Measurements from ENCODE around the gene MYO1B.

MYO1B gene

DNA sequence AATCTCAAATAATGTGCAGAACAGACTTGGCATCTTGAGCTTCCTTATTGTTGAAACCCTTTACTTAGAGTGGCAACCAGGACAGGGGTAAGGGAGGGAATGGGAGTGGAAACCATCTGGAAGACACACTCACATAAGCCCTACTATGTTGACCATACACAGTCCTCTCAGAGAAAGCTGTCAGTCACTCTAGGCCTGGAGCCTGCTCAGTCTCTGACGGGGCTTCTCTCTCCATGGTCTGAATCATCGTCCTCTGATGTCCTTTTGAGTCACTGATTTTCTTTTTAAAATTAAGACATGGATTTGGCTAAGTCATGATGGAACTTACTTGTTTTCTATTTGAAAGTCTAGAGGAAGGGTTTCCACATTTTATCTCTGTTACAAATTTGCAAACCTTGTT is 74.0 kb downstream of the MYO1B start:
- in situ Hi-C loops (cut with MboI; ENCODE audit: low sequenced_read_pairs), result no loop called here

DNA sequence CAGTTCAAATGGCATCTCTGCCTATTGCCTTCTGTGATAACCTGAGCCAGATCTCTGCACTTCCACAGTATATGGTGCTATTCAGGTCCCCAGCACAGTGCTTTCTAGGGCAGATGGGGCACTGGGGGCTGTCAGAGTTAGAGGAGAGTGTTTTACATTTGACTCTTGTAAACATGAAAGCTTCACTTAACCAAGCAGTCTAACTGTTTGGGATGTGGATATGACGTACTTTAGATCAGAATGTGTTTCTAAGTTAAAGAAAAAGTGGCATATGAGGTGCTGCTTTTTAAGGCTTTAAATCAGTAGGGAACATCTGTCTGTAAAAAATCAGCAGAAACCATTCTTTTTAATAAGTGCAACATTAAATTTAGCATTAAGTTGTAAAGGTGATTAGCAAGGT is 75.7 kb downstream of the MYO1B start:
- in situ Hi-C loops (cut with MboI; ENCODE audit: low sequenced_read_pairs), result no loop called here

DNA sequence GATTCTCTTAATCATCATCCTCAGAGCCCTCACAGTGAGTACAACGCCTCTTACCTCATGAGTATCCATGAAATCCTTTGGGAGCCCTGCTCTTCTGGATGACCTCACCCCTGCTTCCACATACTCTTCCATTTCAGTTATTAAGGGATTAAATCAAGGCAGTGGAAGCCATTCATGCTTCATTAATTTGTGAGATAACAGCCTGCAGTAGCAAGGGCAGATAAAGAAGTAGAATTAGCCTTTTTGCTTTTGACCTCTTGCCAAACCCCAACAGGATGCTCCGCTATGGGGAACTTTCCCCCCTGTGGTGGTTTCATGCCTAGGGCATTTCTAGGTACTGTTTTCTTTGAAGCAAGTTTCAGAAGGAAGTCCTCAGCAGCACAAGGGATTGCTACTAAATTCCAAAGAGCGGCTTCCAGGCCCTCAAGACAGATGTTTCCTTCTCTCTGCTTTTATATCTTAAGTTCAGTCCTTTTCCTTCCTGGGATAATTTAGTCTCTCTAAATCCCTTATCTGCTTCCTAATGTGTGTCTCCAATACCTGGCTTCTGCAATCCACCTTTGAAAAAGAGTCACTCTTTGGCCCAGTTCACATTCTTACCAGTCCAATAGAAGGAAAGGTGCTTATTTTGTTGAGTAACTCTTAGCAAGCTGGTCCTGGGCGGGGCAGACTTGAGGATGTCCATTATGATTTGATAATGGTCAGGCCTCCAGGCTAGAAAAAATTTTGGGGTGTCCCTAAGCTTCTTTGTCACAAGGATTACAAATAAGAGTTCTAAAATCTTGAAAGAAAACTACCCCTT is 76.9 kb downstream of the MYO1B start:
- in situ Hi-C loops (cut with MboI; ENCODE audit: low sequenced_read_pairs), result no loop called here

DNA sequence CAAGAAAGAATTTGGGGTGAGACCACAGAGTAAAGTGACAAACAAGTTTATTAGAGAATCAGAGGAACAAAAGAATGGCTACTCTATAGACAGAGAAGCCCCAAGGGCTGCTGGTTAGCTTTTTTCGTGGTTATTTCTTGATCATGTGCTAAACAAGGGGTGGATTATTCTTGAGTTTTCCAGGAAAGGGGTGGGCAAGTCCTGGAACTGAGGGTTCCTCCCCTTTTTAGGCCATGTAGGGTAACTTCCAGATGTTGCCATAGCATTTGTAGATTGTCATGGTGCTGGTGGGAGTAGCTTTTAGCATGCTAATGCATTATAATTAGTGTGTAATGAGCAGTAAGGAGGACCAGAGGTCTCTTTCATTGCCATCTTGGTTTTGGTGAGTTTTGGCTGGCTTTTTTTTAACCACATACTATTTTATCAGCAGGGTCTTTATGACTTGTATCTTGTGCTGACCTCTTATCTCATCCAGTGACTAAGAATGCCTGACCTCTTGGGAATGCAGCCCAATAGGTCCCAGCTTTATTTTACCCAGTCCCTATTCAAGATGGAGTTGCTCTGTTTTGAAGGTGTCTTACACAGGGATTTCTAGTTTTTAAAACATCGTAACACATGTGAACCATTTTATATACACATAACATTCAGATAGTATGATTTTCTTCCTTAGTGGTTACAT is 77.8 kb downstream of the MYO1B start:
- in situ Hi-C loops (cut with MboI; ENCODE audit: low sequenced_read_pairs), result no loop called here

DNA sequence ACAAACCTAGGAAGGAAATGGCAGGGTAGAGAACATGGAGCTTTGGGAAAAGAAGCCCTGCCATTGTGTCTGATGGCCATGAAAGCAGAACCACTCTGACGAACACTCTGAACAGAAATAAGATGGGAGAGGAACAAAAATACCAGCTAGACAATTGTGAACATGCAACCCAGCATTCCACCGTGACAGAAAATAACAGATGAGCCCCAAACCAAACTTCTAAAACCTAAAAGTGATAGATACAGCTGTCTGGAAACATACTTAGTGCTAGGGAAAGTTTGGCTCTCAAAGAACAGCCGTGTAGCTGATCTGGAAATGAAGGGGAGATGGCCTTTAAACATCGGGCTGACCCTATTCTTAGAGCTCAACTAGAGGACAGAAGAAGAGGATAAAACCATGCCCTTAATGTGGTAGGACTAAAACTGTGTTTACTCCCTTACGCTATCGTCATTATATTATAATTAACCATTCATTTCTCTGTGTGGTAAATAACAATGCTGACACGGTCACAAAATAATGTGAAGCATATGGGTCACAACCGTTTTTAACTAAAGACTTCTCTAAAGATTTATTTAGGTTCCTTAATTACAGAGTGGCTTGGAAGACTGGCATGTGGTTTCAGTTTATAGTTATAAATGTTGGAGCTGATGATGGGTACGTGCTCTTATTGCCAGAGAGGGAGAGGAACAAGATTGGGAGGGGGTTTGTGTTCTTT is 80.6 kb downstream of the MYO1B start:
- in situ Hi-C loops (cut with MboI; ENCODE audit: low sequenced_read_pairs), result no loop called here

DNA sequence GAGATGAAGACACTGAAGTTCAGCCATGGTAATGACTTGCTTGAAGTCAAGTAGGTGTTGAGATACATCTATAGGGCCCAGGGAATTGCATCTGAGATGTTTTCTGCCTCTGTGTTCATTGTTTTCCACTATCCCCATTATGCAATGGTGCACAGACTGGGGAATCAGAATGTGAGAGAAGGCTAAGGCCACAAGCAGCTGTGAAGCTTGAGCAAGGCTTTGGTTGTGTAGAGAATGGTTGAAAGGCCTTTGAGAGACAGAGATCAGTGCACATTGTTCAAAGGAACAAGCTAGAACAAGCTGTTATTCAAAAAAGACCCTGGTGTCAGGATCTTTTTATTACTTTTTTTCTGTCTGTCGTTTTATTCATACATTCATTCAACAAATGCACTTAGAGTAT is 82.3 kb downstream of the MYO1B start:
- in situ Hi-C loops (cut with MboI; ENCODE audit: low sequenced_read_pairs), result no loop called here

DNA sequence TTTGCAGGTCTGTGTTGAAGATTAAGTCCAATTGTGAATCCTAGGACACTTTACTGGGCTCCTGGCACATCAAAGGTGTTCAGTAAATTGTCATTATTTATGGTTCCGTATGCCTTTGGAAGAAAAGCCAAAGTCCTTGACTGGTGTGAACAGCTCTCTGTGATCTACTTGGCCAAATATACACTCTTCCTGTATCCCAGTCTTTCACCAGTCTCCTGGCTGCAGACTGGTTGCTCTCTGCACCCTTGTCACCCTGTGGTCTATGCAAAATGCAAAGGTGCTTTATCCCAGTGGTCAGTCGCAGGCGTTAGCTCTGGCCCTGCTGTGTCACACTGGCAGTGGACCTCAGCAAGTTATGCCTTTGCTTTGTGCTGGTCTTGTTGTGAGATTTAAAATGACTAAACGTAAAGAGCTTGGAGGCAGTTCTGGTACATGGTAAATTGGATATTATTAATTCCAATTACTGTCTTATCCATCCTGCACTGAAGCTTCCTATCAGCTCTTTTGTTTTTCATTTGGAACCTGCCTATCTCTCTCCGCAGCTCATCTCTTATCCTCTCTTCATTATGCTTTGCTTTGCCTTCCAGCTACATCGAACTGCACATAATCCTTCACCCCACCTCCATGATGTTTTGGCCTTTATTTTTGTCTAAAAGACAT is 83.1 kb downstream of the MYO1B start:
- in situ Hi-C loops (cut with MboI; ENCODE audit: low sequenced_read_pairs), result no loop called here

DNA sequence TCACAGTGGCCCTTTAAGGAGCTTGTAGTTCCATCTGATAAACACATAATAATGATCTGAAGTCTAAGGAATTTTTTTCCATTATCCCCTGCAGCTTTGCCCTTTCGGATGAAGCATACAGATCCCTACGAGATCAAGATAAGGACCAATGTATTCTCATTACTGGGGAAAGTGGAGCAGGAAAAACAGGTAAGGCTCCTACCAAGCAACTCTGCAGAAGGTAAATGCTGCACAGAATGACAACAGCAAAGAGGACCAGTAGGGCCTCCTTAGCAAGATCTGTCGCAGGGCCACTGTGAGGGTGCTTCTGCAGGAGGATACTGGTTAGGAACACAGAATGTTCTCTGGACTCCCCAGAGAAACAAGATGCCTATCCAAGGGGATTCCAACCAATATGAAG is 84.6 kb downstream of the MYO1B start:
- in situ Hi-C loops (cut with MboI; ENCODE audit: low sequenced_read_pairs), result no loop called here

DNA sequence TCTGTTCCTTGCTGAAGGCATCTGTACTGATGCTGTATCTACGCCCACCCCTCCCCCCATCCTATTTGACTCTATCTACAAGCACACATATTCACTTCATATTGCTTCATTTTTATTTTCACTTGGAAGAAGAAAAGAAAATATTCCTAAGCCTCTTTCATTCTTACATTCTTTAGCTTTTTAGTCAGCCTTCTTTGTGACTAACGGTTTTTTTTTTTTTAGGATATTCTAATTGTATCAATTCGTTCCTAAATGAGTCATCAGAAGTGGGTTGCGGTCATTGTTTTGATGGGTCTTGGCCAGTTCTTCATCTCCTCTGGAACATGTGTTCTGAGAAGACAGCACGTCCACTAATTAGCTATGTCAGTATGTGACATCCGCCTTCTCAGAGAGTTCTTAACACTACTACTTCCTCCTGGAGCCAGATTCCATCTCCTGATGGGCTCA is 88.7 kb downstream of the MYO1B start:
- in situ Hi-C loops (cut with MboI; ENCODE audit: low sequenced_read_pairs), result no loop called here

DNA sequence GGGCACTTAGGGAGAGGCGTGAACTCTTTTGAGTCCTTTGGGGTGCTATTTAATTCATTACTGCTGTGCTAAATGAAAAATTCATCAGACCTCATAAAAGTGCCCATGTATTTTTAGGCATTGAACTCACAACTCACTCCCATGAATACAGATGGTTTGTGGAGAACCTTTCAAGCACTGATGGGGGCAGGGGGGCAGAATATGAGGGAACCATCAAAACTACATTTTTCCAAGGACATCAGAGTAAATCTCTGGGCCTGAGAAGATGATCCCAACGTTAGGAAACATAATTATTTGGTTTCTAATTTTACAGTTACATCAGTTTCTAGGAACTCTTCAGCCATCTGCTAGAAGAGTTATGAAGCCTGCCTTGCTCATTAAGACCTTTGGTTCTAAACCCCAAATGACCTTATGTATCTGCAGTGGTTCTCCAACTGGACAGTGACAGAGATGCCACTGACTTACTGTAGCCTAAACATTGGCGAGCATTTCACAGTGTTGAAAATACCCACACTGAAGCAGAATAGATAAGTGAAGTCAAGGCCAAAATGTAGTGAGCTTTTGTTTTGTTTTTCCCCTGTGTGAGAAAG is 90.8 kb downstream of the MYO1B start:
- in situ Hi-C loops (cut with MboI; ENCODE audit: low sequenced_read_pairs), result no loop called here

DNA sequence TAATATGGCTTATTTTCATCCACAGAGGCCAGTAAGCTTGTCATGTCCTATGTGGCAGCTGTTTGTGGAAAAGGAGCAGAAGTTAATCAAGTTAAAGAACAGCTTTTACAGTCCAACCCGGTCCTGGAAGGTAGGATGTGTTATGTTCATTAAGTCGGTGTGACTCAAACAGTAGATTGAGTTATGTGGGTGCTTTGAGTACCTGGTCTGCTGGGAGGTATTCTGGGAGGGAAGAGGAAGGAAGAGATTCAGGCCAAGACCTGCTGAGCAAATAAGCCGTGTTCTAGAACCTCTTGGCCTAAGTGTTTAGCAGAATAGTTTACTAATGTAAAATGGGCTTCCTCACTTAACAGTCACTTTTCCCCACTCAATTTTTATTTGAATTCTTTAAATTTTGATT is 96.2 kb downstream of the MYO1B start:
- in situ Hi-C loops (cut with MboI; ENCODE audit: low sequenced_read_pairs), result no loop called here

DNA sequence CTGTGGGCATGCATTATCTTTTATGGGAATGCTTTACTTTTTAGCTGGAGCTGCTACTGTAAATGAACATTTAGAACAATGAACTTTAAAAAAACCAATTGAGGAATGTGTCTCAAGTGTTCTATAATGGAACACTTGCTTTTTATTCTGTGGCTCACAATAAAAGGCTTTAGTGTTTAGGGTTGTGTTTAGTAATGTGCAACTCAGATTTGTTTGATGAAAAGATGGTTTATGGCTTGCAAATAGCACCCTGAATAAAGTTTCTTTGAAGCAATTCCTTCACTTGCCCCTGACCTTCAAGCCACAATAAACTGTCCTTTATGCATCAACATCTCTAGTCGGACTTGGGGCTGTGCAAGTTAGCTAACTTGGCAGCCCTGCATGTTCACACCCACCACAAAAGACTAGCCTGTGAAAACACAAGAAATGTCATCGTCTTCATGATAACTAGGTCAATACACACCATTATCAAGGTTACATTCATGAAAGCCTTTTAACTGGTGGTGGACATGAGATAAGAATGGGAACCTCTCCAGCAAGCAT is 98.7 kb downstream of the MYO1B start:
- in situ Hi-C loops (cut with MboI; ENCODE audit: low sequenced_read_pairs), result no loop called here

DNA sequence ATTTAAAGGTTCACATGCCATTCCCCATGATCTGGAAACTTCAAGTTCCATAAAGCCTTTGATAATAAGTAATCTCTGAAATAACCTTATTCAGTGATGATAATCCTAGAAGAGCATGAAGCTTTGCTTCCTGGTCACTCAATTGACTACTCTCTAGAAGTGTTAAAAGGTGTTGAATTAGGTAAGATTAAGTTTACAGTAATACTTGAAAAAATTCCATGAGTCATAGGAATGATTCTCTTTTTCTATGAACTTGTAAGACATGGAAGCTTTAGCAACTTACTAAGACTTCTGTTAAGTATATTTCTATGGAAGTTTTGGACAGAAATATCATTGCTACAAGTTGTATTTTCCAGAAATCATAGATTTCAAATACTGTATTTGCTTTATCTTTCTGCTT is 100.6 kb downstream of the MYO1B start:
- in situ Hi-C loops (cut with MboI; ENCODE audit: low sequenced_read_pairs), result no loop called here

DNA sequence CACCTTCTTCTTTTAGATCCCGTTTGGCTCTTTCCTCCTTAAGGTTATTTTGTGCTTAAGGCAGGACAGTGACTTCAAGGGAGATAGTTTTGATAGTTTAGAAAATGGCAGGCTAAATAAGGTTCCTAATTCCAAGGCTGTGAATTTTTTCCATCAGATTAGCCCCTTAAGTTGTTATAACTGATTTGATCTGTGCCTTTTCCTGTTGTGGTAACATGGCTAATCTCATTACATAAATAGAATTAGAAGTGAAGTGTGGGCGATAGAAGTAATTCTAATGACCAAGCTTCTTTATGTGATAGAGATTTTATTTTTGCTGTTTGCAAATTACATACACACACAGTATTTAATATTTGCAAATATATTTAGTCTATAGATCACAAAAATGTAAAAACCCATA is 102.0 kb downstream of the MYO1B start:
- in situ Hi-C loops (cut with MboI; ENCODE audit: low sequenced_read_pairs), result no loop called here

DNA sequence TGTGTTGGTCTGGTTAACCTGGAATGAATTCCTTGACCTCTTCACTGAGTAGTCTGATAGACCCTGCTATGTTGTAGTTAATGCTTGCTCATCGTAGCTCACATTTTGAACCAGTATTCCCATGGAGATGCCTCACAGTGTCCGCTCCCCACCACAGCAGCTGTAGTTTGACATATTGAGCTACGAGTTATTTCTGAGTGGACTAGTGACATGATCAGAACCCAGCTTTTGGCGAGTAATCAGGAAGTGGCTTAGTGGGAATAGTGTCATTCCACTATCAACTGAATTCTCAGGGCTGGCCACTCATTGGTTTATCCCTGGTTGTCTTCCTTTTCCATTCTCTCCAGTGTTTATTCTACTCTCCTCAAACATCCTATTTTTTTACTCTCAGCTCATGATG is 102.7 kb downstream of the MYO1B start:
- in situ Hi-C loops (cut with MboI; ENCODE audit: low sequenced_read_pairs), result no loop called here

DNA sequence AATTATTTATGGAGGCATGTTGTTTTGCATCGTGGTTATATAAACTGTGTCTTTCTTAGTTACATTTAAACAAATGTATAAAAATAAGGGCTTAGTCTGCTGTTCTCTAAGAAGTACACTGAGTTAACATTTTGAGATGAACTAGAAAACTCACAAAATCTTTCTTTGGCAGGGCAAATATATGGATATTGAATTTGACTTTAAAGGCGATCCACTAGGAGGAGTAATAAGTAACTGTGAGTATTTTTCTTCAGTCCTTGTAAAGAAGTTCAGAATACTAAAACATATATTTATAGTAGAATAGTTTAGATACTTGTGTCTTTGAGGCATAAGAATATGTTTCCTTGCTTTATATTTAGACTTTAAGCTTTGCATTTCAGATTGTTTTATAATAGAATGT is 104.8 kb downstream of the MYO1B start:
- in situ Hi-C loops (cut with MboI; ENCODE audit: low sequenced_read_pairs), result no loop called here

DNA sequence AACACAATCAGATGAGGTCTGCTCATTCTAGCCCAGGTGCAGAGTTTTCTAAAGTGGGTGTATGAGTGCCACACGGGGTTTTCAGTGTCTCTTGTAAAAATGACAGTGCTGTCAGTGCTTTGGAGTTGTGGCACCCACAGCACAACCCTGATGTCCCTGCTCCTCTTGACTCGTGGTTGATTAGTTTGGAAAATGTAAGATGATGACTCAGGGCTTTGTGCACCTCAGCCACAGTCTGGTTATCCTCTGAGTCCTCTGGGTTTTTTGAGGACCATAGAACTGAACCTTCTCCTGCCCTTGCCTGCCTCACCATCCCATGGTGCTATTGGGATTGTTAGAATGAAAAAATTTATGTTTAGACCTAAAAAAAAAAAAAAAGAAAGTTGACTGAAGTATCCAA is 105.6 kb downstream of the MYO1B start:
- in situ Hi-C loops (cut with MboI; ENCODE audit: low sequenced_read_pairs), result no loop called here

DNA sequence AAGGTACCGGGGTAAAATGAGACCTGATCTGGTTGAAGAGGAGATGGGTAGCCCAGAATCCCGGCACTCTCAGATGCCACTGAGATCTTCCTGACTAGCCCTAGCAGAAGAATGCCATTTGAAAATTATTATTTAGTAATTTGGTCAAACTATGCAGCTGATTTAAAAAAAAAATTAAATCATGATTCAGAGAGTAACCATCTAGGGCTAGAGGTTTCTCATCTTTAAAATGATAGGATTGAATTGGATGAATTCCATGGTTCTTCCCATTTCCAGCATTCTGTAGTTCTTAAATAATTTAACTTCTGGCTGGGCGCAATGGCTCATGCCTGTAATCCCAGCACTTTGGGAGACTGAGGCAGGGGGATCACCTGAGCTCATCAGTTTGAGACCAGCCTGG is 106.1 kb downstream of the MYO1B start:
- in situ Hi-C loops (cut with MboI; ENCODE audit: low sequenced_read_pairs), result no loop called here

DNA sequence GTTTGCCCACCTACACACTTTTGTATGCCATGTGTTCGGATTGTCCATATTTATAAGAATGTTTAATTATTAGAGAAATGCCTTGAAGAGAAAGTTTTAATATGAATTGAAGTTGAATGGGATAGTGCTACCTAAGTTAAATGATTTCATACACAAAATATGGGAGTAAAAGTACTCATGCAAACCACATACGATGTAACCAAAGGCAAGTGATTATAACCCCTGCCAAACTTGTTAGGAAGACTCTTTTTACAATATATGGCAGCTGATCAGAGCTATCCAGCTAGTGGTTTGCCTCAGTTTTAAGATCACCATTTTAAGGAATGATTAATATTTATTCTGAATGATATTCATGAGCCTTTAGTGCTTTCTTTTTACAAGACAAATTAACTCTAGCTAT is 106.7 kb downstream of the MYO1B start:
- in situ Hi-C loops (cut with MboI; ENCODE audit: low sequenced_read_pairs), result no loop called here

DNA sequence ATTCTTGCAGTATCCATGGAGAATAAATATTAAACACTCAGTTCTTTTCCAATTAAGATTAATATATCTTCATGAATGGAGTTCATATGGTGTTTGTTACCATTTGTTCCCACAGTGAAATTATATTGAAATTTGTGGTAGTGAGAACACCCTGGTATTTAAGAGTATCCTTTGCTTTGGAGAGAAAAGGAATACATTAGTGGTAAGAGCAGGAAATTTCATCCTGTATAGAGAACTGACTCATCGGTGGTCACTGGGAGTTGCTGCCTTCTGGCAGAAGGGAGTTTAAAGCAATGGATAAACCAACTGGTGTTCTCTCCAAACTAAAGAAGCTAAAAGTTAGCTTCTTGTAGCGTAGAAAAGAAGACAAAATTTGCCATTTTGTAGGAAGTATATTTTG is 107.3 kb downstream of the MYO1B start:
- in situ Hi-C loops (cut with MboI; ENCODE audit: low sequenced_read_pairs), result no loop called here
